Islet precursor cell (in vitro differentiated cells): ENCODE results near the gene MLLT10.

Experiments used
- DNase-seq: peaks from one replicate; pipeline ENCODE4 v3.0.0-alpha.2; 2018

Gene MLLT10

GRCh38 chr10:21655236-21655635 is 121.2 kb downstream of the MLLT10 start:
- DNase-seq = no peak

GRCh38 chr10:21655687-21656086 is 121.7 kb downstream of the MLLT10 start:
- no peak for DNase-seq

DNA sequence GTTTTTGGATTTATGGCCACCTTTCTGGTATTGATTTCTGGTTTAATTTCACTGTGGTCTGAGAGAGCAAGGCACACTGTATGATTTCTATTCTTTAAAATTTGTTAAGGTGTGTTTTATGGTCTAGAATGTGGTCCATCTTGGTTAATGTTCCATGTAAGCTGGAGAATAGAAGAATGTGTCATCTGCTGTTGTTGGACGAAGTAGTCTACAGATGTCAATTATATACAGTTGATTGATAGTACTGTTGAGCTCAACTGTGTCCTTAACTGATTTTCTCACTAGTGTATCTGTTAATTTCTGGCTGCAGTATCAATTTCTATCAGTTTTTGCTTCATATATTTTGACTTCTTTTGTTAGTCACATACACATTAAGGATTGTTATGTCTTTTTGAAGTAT is 127.1 kb downstream of the MLLT10 start:
- DNase-seq = no peak

GRCh38 chr10:21661935-21662334 is 127.9 kb downstream of the MLLT10 start:
- no peak for DNase-seq

DNA sequence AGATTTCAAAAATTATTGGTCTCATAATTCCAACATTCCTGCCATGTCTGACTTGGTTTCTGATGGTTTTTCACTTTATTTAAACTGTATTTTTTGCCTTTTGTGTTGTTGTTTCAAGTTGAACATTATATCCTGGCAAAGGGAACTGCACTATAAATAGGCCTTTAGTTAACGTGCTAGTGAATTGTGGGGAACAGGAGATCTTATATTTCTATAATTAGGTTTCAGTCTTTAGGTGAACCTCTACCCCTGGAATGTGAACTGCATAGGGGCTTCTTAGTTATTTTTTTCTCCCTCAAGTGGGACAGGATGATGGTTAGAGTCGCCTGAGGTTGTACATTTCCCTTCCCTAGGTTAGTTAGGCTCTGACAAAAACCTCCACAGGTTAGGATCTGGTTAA is 128.6 kb downstream of the MLLT10 start:
- DNase-seq = no peak

DNA sequence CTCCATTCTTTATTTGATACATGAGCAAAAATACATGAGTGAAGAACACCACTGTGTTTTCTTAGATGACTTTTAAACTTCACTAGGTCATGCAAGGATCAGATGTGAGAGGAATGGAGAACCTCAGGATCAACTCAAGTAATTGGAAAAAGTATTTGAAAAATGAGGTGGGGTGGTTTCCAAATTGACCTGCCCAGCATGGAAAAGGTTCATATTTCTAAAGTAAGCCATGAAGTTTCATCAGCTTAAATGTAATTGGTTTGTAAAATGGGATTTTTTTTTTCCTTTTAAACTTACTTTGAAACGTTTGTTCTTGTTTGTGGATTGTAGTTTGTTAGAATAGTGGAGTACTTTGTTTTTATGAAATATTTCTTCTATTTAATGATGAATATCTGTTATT is 134.8 kb downstream of the MLLT10 start:
- no peak for DNase-seq

- DNase-seq = no peak
Observed at GRCh38 chr10:21670391-21670790, 136.4 kb downstream of the MLLT10 start.

- no peak for DNase-seq
Observed at GRCh38 chr10:21673668-21674067, 139.6 kb downstream of the MLLT10 start.

DNA sequence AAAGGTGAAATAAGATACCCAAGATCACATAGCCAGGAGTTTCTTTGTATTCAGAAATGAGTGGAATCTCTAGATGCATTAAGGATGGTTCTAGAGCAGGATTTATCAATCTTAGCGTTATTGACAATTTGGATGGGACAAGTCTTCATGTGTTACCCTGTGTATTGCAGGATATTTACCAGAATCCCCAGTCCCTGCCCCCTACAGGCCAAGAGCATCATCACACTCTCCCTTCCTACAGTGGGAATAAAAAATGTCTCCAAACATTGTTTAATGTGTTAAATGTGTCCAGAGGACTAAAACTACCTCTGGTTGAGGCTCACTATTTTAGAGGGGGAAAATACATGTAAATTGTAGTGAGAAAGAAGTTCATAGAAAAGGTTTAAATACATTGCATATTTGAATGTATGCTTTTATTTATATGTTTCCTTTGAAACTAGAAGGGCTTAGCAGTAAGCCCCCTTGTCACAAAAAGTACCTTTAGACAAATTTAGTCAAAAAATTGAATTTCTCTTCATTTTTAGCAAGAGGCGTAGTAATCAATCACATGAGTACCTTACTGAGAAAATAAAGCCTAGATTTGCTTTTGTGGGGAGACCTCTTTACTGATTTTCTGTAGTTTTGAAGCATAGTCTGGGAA is 141.2 kb downstream of the MLLT10 start:
- DNase-seq = no peak

GRCh38 chr10:21677551-21677950 is 143.5 kb downstream of the MLLT10 start:
- no peak for DNase-seq

DNA sequence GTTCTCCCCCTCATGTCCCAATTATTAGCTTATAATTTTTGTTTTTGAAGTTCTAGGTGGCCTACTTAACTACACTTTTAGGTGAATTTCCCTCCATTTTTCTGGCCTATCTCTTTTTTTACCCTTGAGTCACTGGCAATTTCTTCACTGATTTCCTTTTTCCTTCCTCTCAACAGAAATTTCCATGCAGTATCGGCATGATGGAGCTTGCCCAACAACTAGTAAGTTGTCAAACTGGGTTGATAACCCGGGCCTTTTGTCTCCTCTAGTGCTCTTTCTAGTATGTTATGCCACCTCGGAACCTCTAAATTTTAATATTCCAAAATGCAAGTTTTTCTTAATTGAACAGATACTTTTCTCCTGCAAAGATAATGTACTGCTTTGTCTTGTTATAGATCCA is 147.1 kb downstream of the MLLT10 start:
- DNase-seq = no peak

DNA sequence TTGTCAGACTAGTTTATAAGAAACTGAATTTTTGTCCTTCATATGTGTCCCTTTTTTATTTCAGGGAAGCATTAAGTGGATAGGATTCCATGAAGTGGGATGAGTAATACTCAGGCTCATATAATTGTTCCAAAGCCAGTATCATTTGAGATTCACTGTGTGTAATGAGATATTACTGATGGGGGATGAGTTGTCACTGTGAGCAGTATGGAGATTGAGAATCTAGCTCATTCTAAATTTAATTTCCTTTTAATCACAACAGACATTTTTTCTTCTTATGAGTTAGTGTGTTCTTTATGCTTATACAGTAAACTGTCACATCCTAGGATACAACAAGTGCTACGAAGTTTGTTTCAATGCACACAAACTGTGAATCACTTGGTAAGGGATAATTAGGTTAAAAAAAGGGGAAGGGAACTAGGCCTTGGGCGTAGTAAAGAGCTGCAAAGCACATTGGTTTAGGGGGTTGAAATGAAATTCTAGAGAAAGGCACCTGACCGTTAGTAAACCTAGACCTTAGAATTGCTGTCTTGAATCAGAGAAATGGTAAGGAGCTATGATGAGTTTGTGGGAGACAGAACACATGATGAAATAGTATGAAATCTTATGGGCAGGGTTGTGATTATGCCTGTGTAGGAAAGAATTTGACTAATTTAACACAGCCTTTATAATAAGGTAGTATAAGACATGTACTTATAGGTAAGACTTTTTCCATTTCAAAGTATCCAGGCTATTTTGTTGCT is 153.4 kb downstream of the MLLT10 start:
- no peak for DNase-seq

GRCh38 chr10:21688009-21688332 is 153.9 kb downstream of the MLLT10 start:
- no peak for DNase-seq

DNA sequence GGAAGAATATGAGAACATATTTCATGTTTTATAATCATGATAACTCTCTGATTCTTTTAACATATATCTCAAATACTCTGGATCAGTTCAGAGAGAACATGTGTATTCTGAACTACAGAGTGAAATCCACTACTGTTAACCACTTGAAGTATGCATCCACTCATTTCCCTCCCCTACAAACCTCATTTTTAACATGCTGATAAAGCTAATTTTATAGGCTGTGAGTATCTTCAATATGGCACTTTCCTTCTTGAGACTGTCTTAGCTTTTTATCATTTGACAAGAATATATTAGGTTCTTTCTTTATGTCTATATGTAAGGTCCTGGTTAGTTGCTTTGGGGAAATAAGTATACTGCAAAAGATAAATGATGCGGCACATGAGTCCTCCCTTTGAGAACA is 154.8 kb downstream of the MLLT10 start:
- DNase-seq = no peak

DNA sequence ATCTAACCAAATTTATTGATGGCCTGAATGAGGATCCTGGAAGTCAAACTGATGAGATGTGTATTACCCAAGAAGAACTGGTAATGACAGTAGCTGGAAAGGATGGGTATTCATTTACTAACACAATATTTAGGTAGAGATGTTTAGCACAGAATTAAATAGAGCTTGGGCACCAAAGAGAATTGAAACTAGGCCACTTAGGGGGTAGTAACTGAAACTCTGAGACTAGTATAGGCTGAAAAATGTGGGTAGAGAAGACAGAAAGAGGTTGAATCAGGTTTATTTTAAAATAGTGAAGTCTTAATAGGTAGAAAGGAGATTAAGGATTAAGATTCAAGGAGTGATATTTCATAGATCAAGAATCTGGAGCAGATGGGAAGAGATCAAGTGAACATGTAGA is 155.8 kb downstream of the MLLT10 start:
- no peak for DNase-seq

DNA sequence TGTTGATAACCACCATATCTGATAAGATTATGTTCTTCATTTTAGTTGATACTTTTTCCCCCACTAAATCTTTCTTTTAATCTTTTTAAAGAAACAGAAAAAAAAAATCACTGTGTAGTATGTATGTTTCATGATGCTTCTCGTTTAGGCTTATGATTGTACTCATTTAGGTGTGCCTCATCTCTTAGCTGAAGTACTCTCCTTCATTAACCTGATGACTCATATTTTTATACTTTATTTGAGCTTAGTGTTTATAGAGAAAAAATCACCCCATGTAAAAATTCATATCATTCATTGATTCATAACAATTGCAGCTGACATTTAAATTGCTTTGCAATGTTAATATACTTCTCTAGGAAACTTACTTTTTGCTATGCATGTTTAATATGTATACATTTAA is 158.9 kb downstream of the MLLT10 start:
- no peak for DNase-seq

GRCh38 chr10:21693418-21693817 is 159.4 kb downstream of the MLLT10 start:
- no peak for DNase-seq

DNA sequence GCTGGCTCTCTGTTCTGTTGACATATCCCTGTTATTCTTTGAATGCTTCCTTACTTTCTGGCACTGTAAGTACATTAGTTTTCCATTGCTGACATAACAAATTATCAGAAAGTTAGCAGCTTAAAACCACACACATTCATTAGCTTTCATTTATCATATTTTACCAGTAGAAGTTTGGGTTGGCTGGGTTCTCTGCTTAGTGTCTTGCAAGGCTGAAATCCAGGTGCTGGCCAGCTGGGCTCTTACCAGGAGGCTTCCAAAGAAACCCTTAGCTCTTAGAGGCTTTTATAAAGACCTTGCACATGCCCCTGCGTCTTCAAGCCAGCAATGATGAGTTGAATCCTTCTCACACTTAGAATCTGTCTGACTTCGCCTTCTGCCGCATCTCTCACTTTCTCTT is 160.6 kb downstream of the MLLT10 start:
- no peak for DNase-seq

GRCh38 chr10:21696302-21696701 is 162.3 kb downstream of the MLLT10 start:
- DNase-seq = no peak

DNA sequence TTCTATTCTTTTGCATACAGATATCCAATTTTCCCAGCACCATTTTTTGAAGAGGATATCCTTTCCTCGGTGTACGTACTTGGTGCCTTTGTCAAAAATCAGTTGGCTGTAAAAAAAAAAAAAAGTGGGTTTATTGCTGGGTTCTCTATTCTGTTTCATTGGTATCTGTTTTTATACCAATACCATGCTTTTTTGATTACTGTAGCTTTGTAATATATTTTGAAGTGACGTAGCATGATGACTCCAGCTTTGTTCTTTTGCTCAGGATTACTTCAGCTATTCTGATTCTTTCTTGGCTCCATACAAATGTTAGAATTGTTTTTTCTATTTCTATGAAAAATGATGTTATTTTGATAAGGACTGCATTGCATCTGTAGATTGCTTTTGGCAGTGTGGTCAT is 165.5 kb downstream of the MLLT10 start:
- DNase-seq = no peak

- DNase-seq = no peak
Observed at GRCh38 chr10:21700474-21700873, 166.4 kb downstream of the MLLT10 start.

- DNase-seq = no peak
Observed at GRCh38 chr10:21702633-21703111, 168.6 kb downstream of the MLLT10 start.

DNA sequence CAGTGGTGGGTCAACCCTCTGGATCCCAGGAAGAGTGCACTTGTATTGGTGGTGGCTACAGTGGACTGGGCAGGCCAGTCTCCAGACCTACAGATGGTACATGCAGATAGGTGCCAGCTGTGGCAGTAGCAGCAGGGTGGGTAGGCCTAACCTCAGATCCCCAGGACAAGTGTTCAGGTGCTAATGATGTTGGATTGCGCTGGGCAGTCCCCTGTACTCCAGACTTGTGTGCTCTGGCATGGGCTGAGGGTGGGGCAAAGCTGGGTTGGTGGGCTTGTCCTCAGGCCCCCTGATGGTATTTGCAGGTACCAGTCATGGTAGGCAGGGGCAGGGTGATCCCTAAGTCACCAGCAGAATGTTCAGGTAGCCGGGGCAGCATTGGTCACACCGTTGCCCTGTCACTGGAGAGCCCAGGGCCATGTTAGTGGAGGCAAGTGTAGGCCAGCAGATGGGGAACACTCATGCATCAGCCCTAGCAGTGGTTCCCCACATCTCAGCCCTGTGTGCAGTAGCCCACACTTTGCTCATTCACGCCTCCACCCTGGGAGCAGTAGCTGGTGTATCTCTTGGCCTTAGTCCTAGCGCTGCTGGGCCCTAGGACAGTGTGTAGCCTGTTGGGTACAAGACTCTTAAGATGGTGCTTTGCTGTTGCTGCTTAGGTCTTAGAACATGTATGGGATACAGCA is 171.3 kb downstream of the MLLT10 start:
- no peak for DNase-seq

DNA sequence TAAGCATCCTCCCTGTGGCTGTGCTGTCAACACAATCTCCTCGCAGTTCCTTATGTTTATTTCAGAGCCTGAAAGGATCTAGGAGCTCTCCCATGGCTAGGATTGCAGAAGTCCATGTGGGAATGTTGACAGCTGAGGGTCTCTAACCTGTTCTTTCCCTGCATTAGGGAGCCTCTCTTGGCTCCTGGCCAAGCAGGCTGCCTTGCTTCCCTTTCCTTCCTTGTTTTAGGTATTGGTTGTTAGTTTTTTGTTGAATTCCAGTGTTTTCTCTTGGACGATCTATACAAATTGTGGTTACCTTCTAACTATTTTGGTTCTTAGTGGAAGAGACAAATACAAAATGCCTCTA is 171.8 kb downstream of the MLLT10 start:
- DNase-seq = no peak
